Measurements from ENCODE around the gene GPRC5A. TPM values are rescaled to one million over a fixed set of nuclear protein-coding genes. Genes with fewer than 3 reads are reported as not detected.

GPRC5A gene
- total RNA-seq, 1 experiment from 2014 or later = 73.9 TPM

- Histone ChIP-seq H3K36me3 (ENCODE audit: control insufficient read depth, insufficient read depth, low read length) (no peaks in the 10 kb centered on the region), H3K9me3 (peaks cover 10% of the 10 kb centered on the region; the same call in 1 of the 2 replicates), H3K4me1 (no peaks in the 10 kb centered on the region), H3K4me3 (ENCODE audit: low read depth, low read length) (no peak overlapping the region), H3K27me3 (replicated peaks; ENCODE audit: control insufficient read depth, insufficient read depth, low read length) (no peaks in the 10 kb centered on the region)
- DNase-seq = no peak
- ChIA-PET POLR2A (no interaction called here), CTCF (no interaction called here)
- Mint-ChIP-seq H3K4me1 (ENCODE audit: low read depth, unreplicated experiment) (no peaks in the 10 kb centered on the region), H3K36me3 (ENCODE audit: insufficient read depth, unreplicated experiment) (no peaks in the 10 kb centered on the region), H3K9me3 (ENCODE audit: unreplicated experiment) (peaks cover 24% of the 10 kb centered on the region), H3K27ac (ENCODE audit: unreplicated experiment) (no peak overlapping the region), H3K27me3 (ENCODE audit: insufficient read depth, unreplicated experiment) (no peaks in the 10 kb centered on the region), H3K4me3 (ENCODE audit: unreplicated experiment) (no peak overlapping the region)
- TF ChIP-seq CTCF (IDR thresholded peaks at IDR 0.05; ENCODE audit: insufficient read depth in 1 of 2, low read depth in 1 of 2, low read length in 1 of 2, severe bottlenecking in 1 of 2, unreplicated experiment in 1 of 2) = no peak
- intact Hi-C loops (cut with micrococcal nuclease; ENCODE audit: unreplicated experiment) = no loop called here
- BruUV-seq (replicated peaks) = no TSS peak
Observed at GRCh38 chr12:12853435-12853834, 37.9 kb upstream of the GPRC5A start.

- H3K36me3 ChIP-seq (ENCODE audit: control insufficient read depth, insufficient read depth, low read length) = no peaks in the 10 kb centered on the region
- no peak for TF ChIP-seq CTCF (IDR thresholded peaks at IDR 0.05; ENCODE audit: insufficient read depth in 1 of 2, low read depth in 1 of 2, low read length in 1 of 2, severe bottlenecking in 1 of 2, unreplicated experiment in 1 of 2)
- Mint-ChIP-seq H3K36me3 (ENCODE audit: insufficient read depth, unreplicated experiment) (peaks cover 7% of the 10 kb centered on the region), H3K9me3 (ENCODE audit: unreplicated experiment) (peaks cover 17% of the 10 kb centered on the region), H3K4me3 (ENCODE audit: unreplicated experiment) (no peak overlapping the region), H3K27ac (ENCODE audit: unreplicated experiment) (no peak overlapping the region), H3K4me1 (ENCODE audit: low read depth, unreplicated experiment) (no peaks in the 10 kb centered on the region), H3K27me3 (ENCODE audit: insufficient read depth, unreplicated experiment) (no peaks in the 10 kb centered on the region)
- CTCF ChIA-PET = no interaction called here
- no peaks in the 10 kb centered on the region for H3K27me3 ChIP-seq (replicated peaks; ENCODE audit: control insufficient read depth, insufficient read depth, low read length)
- BruUV-seq (replicated peaks) = no TSS peak
- H3K9me3 ChIP-seq = peaks cover 6% of the 10 kb centered on the region; the same call in 1 of the 2 replicates
- no peak overlapping the region for H3K4me3 ChIP-seq (ENCODE audit: low read depth, low read length)
- POLR2A ChIA-PET = no interaction called here
- no peak for DNase-seq
- H3K4me1 ChIP-seq = no peaks in the 10 kb centered on the region
- intact Hi-C loops (cut with micrococcal nuclease; ENCODE audit: unreplicated experiment) = no loop called here
Observed at GRCh38 chr12:12859690-12860089, 31.7 kb upstream of the GPRC5A start.

GRCh38 chr12:12864243-12864642 lies 27.1 kb upstream of the GPRC5A start:
- H3K9me3 Mint-ChIP-seq (ENCODE audit: unreplicated experiment) = peaks cover 14% of the 10 kb centered on the region
- peaks cover 9% of the 10 kb centered on the region for H3K36me3 Mint-ChIP-seq (ENCODE audit: insufficient read depth, unreplicated experiment)
- no peaks in the 10 kb centered on the region for H3K27me3 Mint-ChIP-seq (ENCODE audit: insufficient read depth, unreplicated experiment)
- no peak overlapping the region for H3K4me3 Mint-ChIP-seq (ENCODE audit: unreplicated experiment)
- Histone ChIP-seq H3K36me3 (ENCODE audit: control insufficient read depth, insufficient read depth, low read length) (no peaks in the 10 kb centered on the region), H3K4me3 (ENCODE audit: low read depth, low read length) (no peak overlapping the region), H3K27me3 (replicated peaks; ENCODE audit: control insufficient read depth, insufficient read depth, low read length) (no peaks in the 10 kb centered on the region), H3K4me1 (peaks cover 10% of the 10 kb centered on the region; the same call in 1 of the 2 replicates), H3K9me3 (no peaks in the 10 kb centered on the region)
- TF ChIP-seq CTCF (IDR thresholded peaks at IDR 0.05; ENCODE audit: insufficient read depth in 1 of 2, low read depth in 1 of 2, low read length in 1 of 2, severe bottlenecking in 1 of 2, unreplicated experiment in 1 of 2) = no peak
- DNase-seq = no peak
- POLR2A ChIA-PET = no interaction called here
- H3K27ac Mint-ChIP-seq (ENCODE audit: unreplicated experiment) = no peak overlapping the region
- intact Hi-C loops (cut with micrococcal nuclease; ENCODE audit: unreplicated experiment) = no loop called here
- CTCF ChIA-PET = no interaction called here
- H3K4me1 Mint-ChIP-seq (ENCODE audit: low read depth, unreplicated experiment) = peaks cover 15% of the 10 kb centered on the region
- BruUV-seq (replicated peaks) = no TSS peak

All from Caco-2 (cell line).